Islet of Langerhans (tissue), 1 donor: ENCODE data around the gene MUC4.
"Not testable (repeated sequence)": the region's sequence is repeated elsewhere in the genome, so short reads cannot be mapped to it uniquely, and the experiment has no call there.

Experiments
- FAIRE-seq: peaks from one replicate; lab custom pipeline; 2011; peaks lifted over from hg19 to GRCh38; lab: Jason Lieb, UNC

The MUC4 gene

DNA sequence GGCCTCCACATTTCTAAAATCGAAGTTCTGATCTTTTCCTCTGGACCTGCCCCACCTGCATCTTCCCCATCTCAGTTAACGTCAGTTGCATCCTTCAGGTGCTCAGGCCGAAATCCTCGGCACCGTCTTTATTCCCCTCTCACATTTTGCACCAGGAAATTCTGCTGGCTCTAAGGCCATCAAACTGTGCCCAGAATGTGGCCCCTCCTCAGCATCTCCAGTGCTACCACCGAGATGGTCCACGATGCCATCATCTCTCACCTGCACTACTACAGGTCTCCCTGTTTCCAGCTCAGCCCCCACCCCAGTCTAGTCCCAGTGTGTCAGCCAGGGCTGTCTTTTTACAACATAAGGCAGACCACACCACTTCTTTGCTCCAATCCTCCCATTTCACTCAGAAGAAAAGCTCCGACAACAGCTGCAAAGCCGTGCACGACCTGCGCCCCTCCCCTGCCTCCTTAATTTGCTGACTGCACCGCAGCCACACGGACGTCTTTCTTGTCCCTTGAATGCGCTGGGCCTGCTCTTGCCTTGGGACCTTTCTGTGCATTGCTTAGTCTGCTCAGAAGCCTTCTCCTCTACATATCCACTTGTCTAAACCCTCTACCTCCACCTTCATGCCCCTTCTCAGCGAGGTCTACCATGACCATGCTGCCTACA lies 76.6 kb downstream of the MUC4 start:
- FAIRE-seq: no peak

GRCh38 chr3:195732940-195733339 lies 78.8 kb downstream of the MUC4 start:
- no peak for FAIRE-seq

DNA sequence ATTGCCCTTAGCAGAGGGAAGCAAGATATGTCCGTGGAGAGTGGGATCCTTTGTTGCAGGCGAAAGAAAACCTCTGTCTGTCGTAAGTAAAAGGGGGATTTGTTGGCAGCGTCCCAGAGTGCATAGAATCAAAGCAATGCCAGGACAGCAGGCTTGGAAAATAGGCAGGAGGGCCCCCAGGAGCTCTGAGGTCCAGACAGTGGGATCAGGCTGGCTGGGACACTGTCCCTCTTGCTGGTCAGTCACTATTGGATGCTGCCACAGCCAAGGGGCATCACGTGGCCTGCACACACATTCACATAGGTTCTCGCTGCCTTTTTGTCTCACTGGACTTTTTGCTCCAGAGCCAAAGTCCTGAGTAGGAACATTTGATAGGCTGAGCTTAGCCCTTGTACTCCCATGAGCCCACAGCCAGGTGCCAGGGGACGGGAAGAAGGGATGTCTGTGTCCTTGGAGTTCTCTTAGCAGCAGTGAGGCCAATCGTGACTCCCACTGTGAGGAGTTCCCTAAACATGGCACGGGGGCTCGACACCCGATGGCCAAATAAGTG lies 80.3 kb downstream of the MUC4 start:
- FAIRE-seq: no peak

DNA sequence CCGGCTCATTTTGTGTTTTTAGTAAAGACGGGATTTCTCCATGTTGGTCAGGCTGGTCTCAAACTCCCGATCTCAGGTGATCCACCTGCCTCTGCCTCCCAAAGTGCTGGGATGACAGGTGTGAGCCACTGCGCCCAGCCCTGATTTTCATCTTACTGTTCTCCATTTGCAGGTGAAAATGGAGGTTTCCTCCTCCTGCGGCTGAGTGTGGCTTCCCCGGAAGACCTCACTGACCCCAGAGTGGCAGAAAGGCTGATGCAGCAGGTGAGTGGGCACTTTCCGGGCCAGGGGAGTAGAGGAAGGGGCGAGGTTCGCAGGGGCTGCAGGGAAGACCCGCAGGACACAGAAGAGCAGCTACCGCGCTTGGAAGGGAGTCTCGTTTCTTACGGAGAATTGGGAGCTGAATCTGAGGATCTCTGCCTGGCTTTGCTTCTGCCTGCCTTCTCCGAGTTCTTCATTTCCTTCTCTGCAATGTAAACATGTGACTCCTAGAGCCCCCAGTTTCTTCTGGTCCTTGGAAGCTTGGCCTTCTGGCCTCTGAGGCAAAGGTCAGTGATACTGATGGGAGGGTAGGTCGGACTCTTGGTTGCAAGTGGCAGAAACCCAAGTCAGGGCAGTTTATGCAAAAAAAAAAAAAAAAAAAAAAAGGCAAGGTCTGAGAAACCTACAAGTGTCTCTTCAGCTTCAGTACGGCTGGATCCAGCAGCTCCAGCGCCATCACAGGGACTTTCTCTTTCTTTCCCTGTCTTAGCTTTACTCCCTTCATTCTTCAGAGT lies 82.1 kb downstream of the MUC4 start:
- FAIRE-seq: no peak

- FAIRE-seq: not testable (repeated sequence)
Measured at GRCh38 chr3:195728789-195729188, 82.9 kb downstream of the MUC4 start.

DNA sequence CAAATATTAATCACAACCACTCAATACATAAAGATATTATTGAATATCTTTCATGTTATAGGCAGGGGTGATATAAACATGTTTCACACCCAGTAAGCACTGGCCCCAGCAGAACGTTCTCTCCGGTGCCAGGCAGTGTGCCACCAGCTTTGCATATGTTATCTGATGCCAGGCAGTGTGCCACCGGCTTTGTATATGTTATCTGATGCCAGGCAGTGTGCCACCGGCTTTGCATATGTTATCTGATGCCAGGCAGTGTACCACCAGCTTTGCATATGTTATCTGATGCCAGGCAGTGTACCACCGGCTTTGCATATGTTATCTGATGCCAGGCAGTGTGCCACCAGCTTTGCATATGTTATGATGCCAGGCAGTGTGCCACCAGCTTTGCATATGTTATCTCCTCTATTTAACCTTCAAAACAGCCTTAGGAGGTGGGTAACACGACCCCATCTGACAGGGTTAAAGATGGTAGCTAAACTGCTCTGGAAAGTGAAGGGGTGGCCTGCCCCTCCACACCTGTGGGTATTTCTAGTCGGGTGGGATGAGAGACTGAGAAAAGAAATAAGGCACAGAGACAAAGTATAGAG lies 84.0 kb downstream of the MUC4 start:
- no peak for FAIRE-seq

GRCh38 chr3:195725916-195726740 lies 85.6 kb downstream of the MUC4 start:
- not testable (repeated sequence) for FAIRE-seq

DNA sequence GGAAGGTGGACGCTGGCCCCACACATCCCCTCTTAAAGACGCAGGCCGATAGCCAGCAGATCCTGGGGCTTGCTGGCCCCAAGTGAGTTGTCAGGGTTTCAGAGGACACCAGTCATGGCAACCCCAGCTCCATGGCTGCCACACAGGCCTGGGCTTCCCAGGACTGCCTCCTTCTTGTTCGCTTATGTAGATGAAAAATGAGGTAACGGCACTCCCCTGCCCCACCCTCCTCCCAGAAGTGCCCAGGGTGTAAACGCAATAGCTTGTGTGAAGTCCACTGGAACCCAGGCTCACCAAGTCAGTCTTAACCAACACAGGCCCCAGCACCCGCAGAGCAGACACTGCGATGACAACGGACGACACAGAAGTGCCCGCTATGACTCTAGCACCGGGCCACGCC lies 87.4 kb downstream of the MUC4 start:
- FAIRE-seq: not testable (repeated sequence)

GRCh38 chr3:195722996-195723345 lies 88.8 kb downstream of the MUC4 start:
- FAIRE-seq: not testable (repeated sequence)

DNA sequence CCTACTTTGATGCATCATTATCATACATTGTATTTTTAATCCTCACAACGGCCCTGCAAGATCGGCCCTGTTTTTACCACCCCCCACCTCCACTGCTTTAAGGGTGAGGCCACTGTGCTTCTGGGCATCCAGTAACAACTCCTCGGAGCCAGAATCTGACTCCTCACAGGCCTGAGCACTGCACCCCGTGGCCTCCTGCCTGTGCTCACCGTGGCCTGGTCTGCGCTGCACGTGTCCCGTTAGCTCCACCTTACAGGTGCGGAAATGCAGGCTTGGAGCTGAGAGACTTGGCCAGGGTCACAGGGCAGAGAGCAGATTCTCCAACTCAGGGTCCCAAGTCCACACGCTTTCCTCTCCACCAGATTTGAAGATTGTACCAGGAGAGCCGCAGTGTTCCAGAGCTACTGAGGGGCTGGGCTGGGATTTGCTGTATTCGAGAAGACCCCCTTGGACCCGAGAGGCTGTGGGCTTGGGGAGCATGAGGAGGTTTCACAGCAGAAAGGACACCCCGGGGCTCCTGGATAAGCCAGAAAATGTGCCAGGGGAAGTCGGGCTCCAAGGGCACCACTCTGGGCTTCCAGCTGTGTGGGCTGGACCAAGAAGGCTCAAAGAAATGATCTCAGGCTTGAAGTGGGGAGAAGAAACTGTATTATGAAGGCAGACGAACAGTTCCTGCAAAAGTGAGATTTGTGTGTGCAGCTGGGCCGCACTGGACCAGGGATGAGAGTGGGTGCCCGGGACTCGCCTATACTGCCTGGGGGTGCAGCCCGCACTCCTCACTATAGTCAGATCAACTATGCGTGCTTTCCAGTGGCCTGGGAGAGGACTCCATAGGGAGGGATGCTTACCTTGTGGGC lies 89.4 kb downstream of the MUC4 start:
- FAIRE-seq: not testable (repeated sequence)

- FAIRE-seq: not testable (repeated sequence)
Measured at GRCh38 chr3:195720831-195721506, 90.8 kb downstream of the MUC4 start, which contains the start of gene MUC20. TSS of gene MUC20 (plus strand) at chr3:195720978. CDS start at chr3:195721008, 30 bp downstream.

DNA sequence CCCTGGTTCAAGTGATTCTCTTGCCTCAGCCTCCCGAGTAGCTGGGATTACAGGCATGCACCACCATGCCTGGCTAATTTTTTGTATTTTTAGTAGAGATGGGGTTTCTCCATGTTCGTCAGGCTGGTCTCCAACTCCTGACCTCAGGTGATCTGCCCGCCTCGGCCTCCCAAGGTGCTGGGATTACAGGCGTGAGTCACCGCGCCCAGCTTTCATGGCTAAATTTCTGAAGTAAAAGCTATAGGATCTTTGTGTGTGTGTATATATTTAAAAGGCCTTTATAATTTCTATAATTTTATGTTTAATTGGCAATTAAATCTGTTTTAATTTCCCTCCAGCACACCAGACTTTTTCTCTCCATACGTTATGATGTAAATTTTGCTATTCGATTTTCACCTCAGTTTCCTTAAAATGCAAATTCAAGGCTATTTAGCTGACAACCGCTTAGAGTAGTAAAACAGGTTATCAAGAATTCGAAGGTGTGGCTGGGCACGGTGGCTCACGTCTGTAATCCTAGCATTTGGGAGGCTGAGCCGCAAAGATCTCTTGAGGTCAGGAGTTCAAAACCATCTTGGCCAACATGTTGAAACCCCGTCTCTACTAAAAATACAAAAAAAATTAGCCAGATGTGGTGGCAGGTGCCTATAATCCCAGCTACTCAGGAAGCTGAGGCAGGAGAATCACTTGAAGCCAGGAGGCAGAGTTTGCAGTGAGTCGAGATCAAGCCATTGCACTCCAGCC lies 92.0 kb downstream of the MUC4 start:
- not testable (repeated sequence) for FAIRE-seq

GRCh38 chr3:195718477-195718984 lies 93.2 kb downstream of the MUC4 start:
- FAIRE-seq: no peak

- no peak for FAIRE-seq
Measured at GRCh38 chr3:195717852-195718476, 93.8 kb downstream of the MUC4 start.

GRCh38 chr3:195717416-195717815 lies 94.3 kb downstream of the MUC4 start:
- FAIRE-seq: no peak

DNA sequence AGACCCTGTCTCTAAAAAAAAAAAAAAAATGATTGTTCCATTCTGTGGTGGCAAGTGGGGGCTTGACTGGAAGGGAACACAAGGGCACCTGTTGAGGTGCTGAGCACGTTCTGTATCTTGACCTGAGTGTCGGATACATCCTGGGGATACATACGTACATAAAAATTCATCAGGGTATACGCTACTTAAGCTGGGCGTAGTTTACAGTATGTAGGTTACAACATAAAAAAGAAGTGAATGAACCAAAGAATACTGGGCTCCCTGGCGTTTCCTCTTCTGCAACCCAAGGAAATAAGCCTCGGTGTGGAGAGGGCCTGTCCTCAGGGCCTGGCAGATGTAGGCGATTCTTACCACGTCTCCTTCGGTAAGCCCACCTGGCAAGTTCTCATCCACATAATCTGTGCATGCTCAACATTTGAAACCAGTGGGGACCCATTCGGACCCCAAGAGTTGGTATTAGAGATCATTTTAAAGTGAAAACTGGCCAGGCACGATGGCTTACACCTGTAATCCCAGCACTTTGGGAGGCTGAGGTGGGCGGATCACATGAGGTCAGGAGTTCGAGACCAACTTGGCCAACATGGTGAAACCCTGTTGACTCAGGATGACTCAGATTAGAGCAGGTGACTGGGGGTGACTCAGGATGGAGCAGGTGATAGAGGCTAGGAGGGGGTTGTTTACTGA lies 96.0 kb downstream of the MUC4 start:
- no peak for FAIRE-seq

DNA sequence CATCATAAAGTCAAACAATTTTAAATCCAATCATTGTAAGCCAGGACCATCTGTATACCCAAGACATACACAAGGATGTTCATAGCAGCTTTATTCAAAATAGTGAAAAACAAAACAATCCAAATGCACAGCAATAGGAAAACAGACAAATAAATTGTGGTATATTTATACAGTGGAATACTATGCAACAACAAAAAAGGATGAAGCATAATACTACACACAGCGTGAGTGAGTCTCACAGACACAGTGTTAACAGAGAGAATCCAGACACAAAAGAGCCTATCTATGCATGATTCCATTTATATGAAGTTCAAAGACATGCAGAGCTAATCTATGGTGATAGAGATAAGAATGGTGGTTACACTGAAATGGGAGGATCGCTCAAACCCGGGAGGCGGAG lies 96.6 kb downstream of the MUC4 start:
- no peak for FAIRE-seq

GRCh38 chr3:195714380-195715011 lies 97.2 kb downstream of the MUC4 start:
- no peak for FAIRE-seq
